OCI-M2 (cell line): ENCODE data around the gene SAP25.
A peak's percentile ranks its signal among the peaks of the same experiment; 100 is the strongest.
"Not testable (repeated sequence)": the region's sequence is repeated elsewhere in the genome, so short reads cannot be mapped to it uniquely, and the experiment has no call there.

Experiments used
- DNase-seq: peaks from one replicate; lab custom pipeline; 2025; ENCODE audit not compliant: unreplicated experiment; lab: John Stamatoyannopoulos, UW

SAP25 gene

GRCh38 chr7:100576384-100576993 is 2.8 kb upstream of the SAP25 start:
- no peak for DNase-seq

- no peak for DNase-seq
Measured at GRCh38 chr7:100575746-100576383, 2.2 kb upstream of the SAP25 start.

GRCh38 chr7:100575206-100575631 is 1.5 kb upstream of the SAP25 start:
- DNase-seq, result no peak

GRCh38 chr7:100574362-100575205 is 884 bp upstream of the SAP25 start:
- DNase-seq, result no peak

GRCh38 chr7:100572949-100573675 is 588 bp downstream of the SAP25 start:
- DNase-seq, result no peak

GRCh38 chr7:100572281-100572948 is 1.3 kb downstream of the SAP25 start:
- no peak for DNase-seq

- no peak for DNase-seq
Measured at GRCh38 chr7:100571829-100572116, 1.9 kb downstream of the SAP25 start.

- DNase-seq, result no peak
Measured at GRCh38 chr7:100570954-100571828, 2.5 kb downstream of the SAP25 start.

GRCh38 chr7:100568896-100569844 is 4.5 kb downstream of the SAP25 start:
- DNase-seq, result peak; percentile 77

GRCh38 chr7:100568176-100568895 is 5.4 kb downstream of the SAP25 start:
- no peak for DNase-seq

GRCh38 chr7:100567751-100568175 is 5.9 kb downstream of the SAP25 start:
- DNase-seq, result no peak

GRCh38 chr7:100567031-100567730 is 6.5 kb downstream of the SAP25 start:
- no peak for DNase-seq

GRCh38 chr7:100566018-100566531 is 7.6 kb downstream of the SAP25 start:
- no peak for DNase-seq

GRCh38 chr7:100565133-100565571 is 8.5 kb downstream of the SAP25 start:
- DNase-seq, result no peak

- not testable (repeated sequence) for DNase-seq
Measured at GRCh38 chr7:100564405-100564804, 9.3 kb downstream of the SAP25 start.

- DNase-seq, result no peak
Measured at GRCh38 chr7:100563809-100564400, 9.8 kb downstream of the SAP25 start.

GRCh38 chr7:100563100-100563564 is 10.6 kb downstream of the SAP25 start:
- no peak for DNase-seq
